IMR-90 (cell line): ENCODE results near the gene KIF3A. TPM values are rescaled to one million over a fixed set of nuclear protein-coding genes. Genes with fewer than 3 reads are reported as not detected.

Experiments used
- ATAC-seq: fragments of 200-7000 bp; cut with Tn5 transposase; 2 replicates; pipeline ENCODE4 v1.9.1; 2020; ENCODE audit warnings: low read depth, mild to moderate bottlenecking, moderate library complexity
- BruUV-seq: library from RNA; stranded (reverse); fragments of 400-500 nt; replicated peaks from 2 replicates; lab custom pipeline; 2021; lab: Mats Ljungman, UMichigan
- CTCF ChIA-PET: fragments of 300-600 bp; formaldehyde crosslinking; extraction: SDS; loops from one replicate; lab custom pipeline; 2021; ENCODE audit warnings: antibody characterized with exemption; lab: Yijun Ruan, JAX
- POLR2A ChIA-PET: fragments of 300-600 bp; sonication (Branson Sonifier 250); formaldehyde crosslinking; loops from one replicate; lab custom pipeline; 2022; ENCODE audit warnings: antibody characterized with exemption; ENCODE audit not compliant: unreplicated experiment; lab: Charles Lee
- DNase-seq: peaks from one replicate; pipeline ENCODE4 v3.0.0; 2013
- H2AFZ ChIP-seq: replicated peaks from 2 replicates; pipeline ENCODE3; 2013; ENCODE audit warnings: low read length, mild to moderate bottlenecking; ENCODE audit not compliant: poor library complexity
- H2AK5ac ChIP-seq: 2 replicates; pipeline ENCODE4 v1.6.1; 2013; ENCODE audit warnings: low read depth, low read length, inconsistent platforms
- H2AK9ac ChIP-seq: replicated peaks from 2 replicates; pipeline ENCODE3; 2013; ENCODE audit warnings: mild to moderate bottlenecking, low read depth, low read length, moderate library complexity; ENCODE audit not compliant: poor library complexity
- H2BK120ac ChIP-seq: 2 replicates; pipeline ENCODE4 v1.6.1; 2013; ENCODE audit warnings: low read depth, low read length, inconsistent platforms
- H2BK15ac ChIP-seq: 3 replicates; pipeline ENCODE4 v1.6.1; 2013; ENCODE audit warnings: low read depth, low read length, inconsistent platforms
- H2BK20ac ChIP-seq: 2 replicates; pipeline ENCODE4 v1.6.1; 2013; ENCODE audit warnings: low read depth, mild to moderate bottlenecking, inconsistent platforms, low read length, moderate library complexity
- H2BK5ac ChIP-seq: 2 replicates; pipeline ENCODE4 v1.6.1; 2013; ENCODE audit warnings: mild to moderate bottlenecking, low read depth, low read length, inconsistent platforms; ENCODE audit not compliant: poor library complexity, severe bottlenecking
- H3K14ac ChIP-seq: replicated peaks from 2 replicates; pipeline ENCODE4 v1.6.1; 2013; ENCODE audit warnings: low read depth, low read length, inconsistent platforms
- H3K18ac ChIP-seq: 2 replicates; pipeline ENCODE4 v1.6.1; 2013; ENCODE audit warnings: low read depth, low read length, control low read depth
- H3K23ac ChIP-seq: 2 replicates; pipeline ENCODE4 v1.6.1; 2013; ENCODE audit warnings: low read depth, low read length, inconsistent platforms
- H3K27ac ChIP-seq: 2 replicates; pipeline ENCODE4 v1.5.1; 2013; ENCODE audit warnings: mild to moderate bottlenecking, control low read depth, low read length; ENCODE audit not compliant: insufficient read depth
- H3K27me3 ChIP-seq: 2 replicates; pipeline ENCODE4 v1.6.1; 2013; ENCODE audit warnings: low read length; ENCODE audit not compliant: control insufficient read depth, insufficient read depth
- H3K36me3 ChIP-seq: 2 replicates; pipeline ENCODE4 v1.6.1; 2013; ENCODE audit warnings: low read length, mixed read lengths; ENCODE audit not compliant: control insufficient read depth, insufficient read depth
- H3K4ac ChIP-seq: 2 replicates; pipeline ENCODE4 v1.6.1; 2013; ENCODE audit warnings: low read depth, low read length, inconsistent platforms
- H3K4me1 ChIP-seq: 2 replicates; pipeline ENCODE4 v1.6.1; 2013; ENCODE audit warnings: low read length, mixed read lengths; ENCODE audit not compliant: control insufficient read depth, insufficient read depth
- H3K4me2 ChIP-seq: 2 replicates; pipeline ENCODE4 v1.6.1; 2013; ENCODE audit warnings: low read depth, mild to moderate bottlenecking, control low read depth, low read length, moderate library complexity
- H3K4me3 ChIP-seq: 2 replicates; pipeline ENCODE4 v1.5.1; 2013; ENCODE audit warnings: low read depth, mild to moderate bottlenecking, control low read depth, low read length, moderate library complexity; ENCODE audit not compliant: insufficient read depth
- H3K56ac ChIP-seq: 2 replicates; pipeline ENCODE4 v1.6.1; 2013; ENCODE audit warnings: low read length, inconsistent platforms; ENCODE audit not compliant: insufficient read depth; ENCODE audit errors: extremely low read depth
- H3K79me1 ChIP-seq, 2 experiments: 2 replicates each; pipeline ENCODE4 v1.6.1; 2013; ENCODE audit warnings: low read length in 2 of 2, inconsistent platforms in 1 of 2, low read depth in 1 of 2
- H3K9ac ChIP-seq: 2 replicates; pipeline ENCODE4 v1.6.1; 2013; ENCODE audit warnings: low read depth, low read length, control low read depth
- H3K9me1 ChIP-seq: 2 replicates; pipeline ENCODE4 v1.6.1; 2013; ENCODE audit warnings: low read length, inconsistent platforms; ENCODE audit not compliant: insufficient read depth
- H3K9me3 ChIP-seq: 2 replicates; pipeline ENCODE4 v1.6.1; 2013; ENCODE audit warnings: low read length; ENCODE audit not compliant: control insufficient read depth, insufficient read depth
- H4K20me1 ChIP-seq: 2 replicates; pipeline ENCODE4 v1.6.1; 2013; ENCODE audit warnings: low read length, inconsistent platforms; ENCODE audit not compliant: insufficient read depth
- H4K5ac ChIP-seq: 2 replicates; pipeline ENCODE4 v1.6.1; 2013; ENCODE audit warnings: mild to moderate bottlenecking, low read depth, low read length, control low read depth
- H4K8ac ChIP-seq, 2 experiments: 2 replicates each; pipeline ENCODE4 v1.6.1; 2013; ENCODE audit warnings: low read depth in 2 of 2, low read length in 2 of 2, control low read depth in 1 of 2, inconsistent platforms in 1 of 2
- H4K91ac ChIP-seq: 2 replicates; pipeline ENCODE4 v1.6.1; 2013; ENCODE audit warnings: low read depth, low read length, inconsistent platforms; ENCODE audit not compliant: insufficient read depth
- FOS ChIP-seq: fragments of 150-350 bp; IDR thresholded peaks from 2 replicates; pipeline ENCODE4 v1.6.1; 2016; ENCODE audit warnings: low read depth, low read length
- MAFK ChIP-seq: IDR thresholded peaks from 2 replicates; pipeline ENCODE4 v1.6.1; 2012; ENCODE audit warnings: low read depth, low read length, improper control_type of control experiment
- POLR2A ChIP-seq: IDR thresholded peaks from 2 replicates; pipeline ENCODE4 v1.6.1; 2012; ENCODE audit warnings: mild to moderate bottlenecking, low read depth, low read length
- WGBS, 2 experiments: methylation state at CpG; one replicate each; pipeline versions ENCODE4 v1.1.5 to v1.1.7; 2013; ENCODE audit warnings: missing lambda C conversion rate in 2 of 2; ENCODE audit not compliant: insufficient read length in 1 of 2; ENCODE audit errors: extremely low coverage in 2 of 2; 5-methylcytosine and 5-hydroxymethylcytosine counted together
- dilution Hi-C: fragments of 300-500 bp; cut with HindIII; formaldehyde crosslinking; loops from one replicate; pipeline ENCODE4 v1.14.3; 2018; ENCODE audit warnings: low sequenced_read_pairs; ENCODE audit not compliant: unreplicated experiment
- in situ Hi-C: fragments of 300-500 bp; cut with MboI; formaldehyde crosslinking; loops from 3 replicates; pipeline ENCODE4 v1.14.3; 2019; ENCODE audit warnings: low sequenced_read_pairs, inconsistent platforms, mixed read lengths
- intact Hi-C: fragments of 100-400 bp; cut with micrococcal nuclease; formaldehyde crosslinking; loops from 2 replicates; pipeline ENCODE4 v1.10.0; 2022
- polyA plus RNA-seq, 3 experiments: library from polyadenylated mRNA; depleted of rRNA; stranded (reverse); fragments of >200 nt; gene quantifications; 2 replicates each; pipeline ENCODE4 v1.2.3, GENCODE V29; 2012; ENCODE audit warnings: low replicate concordance in 1 of 3
- total RNA-seq: library from RNA; depleted of rRNA; stranded (reverse); fragments of >200 nt; gene quantifications from 2 replicates; pipeline ENCODE4 v1.2.3, GENCODE V29; 2012

Gene KIF3A
- total and polyA plus RNA-seq, 2 of the 4 experiments (the other 2 are of a cell fraction): 4.3 to 4.5 TPM

DNA sequence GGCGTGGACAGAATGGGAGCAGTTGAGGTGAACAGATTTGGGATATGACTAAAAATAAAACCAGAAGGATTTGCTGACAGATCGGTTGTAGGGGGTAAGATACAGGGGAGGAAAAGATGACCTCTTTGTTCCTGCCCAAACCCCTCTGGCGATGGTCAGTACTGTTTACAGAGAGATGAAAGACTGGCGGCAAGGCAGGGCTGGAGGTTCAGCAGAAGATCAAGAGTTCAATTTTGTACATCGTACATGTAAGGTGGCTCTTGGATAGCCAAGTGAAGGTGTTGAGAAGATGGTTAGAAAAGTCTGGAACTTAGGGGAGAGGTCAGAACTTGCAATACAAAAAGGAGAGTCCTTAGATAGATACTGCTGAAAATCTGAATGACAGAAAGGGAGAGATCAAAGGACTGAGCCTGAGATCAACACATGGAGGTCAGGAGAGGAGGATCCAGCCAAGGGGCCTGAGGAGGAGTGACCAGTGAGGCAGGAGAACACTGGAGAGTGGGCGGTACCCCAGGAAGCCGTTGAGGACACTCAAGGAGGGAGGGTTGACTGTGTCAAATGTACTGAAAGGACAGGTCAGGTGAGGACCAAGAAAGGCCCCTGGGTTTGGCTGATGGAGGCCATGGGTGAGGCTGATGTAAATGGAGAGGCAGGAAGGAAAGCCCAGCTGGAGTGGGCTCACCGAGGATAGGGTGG lies 56.4 kb downstream of the KIF3A start:
- CTCF ChIA-PET: no interaction called here
- intact Hi-C loops: no loop called here
- 74% methylated on average over 5 of the region's 8 CpGs; no CpG with 5 or more reads in 1 of the 2 experiments for WGBS, 2 experiments

More for the DNA sequence above, 56.4 kb downstream of the KIF3A start:
- Histone ChIP-seq H3K27ac (no peak overlapping the region), H3K9me1 (peaks cover 18% of the 10 kb centered on the region), H3K36me3 (no peaks in the 10 kb centered on the region), H2BK20ac (no peak overlapping the region), H4K20me1 (no peaks in the 10 kb centered on the region), H3K4me1 (peaks cover 6% of the 10 kb centered on the region), H3K14ac (no peak overlapping the region), H3K56ac (no peak overlapping the region), H3K9ac (no peak overlapping the region), H3K23ac (no peak overlapping the region), H4K91ac (no peak overlapping the region), H2BK5ac (no peak overlapping the region), H4K8ac (no peak overlapping the region), H3K18ac (no peak overlapping the region), H2AK9ac (no peak overlapping the region), H3K27me3 (no peaks in the 10 kb centered on the region), H2AFZ (no peak overlapping the region), H3K79me1 (no peaks in the 10 kb centered on the region), H4K5ac (no peak overlapping the region), H2BK120ac (no peak overlapping the region), H3K4me2 (no peak overlapping the region), H3K9me3 (no peaks in the 10 kb centered on the region), H3K4me3 (no peak overlapping the region), H3K4ac (no peak overlapping the region), H2BK15ac (no peak overlapping the region), H2AK5ac (no peak overlapping the region)
- DNase-seq: no peak
- dilution Hi-C loops: no loop called here
- no TSS peak for BruUV-seq
- TF ChIP-seq POLR2A (no peak), FOS (no peak), MAFK (no peak)
- in situ Hi-C loops: no loop called here
- POLR2A ChIA-PET: no interaction called here
- no peak for ATAC-seq
